T-helper 2 cell (primary cell): ENCODE measurements around the gene TUFM.
A peak's percentile ranks its signal among the peaks of the same experiment; 100 is the strongest.
"Not testable (repeated sequence)": the region's sequence is repeated elsewhere in the genome, so short reads cannot be mapped to it uniquely, and the experiment has no call there.

Experiments used
- DNase-seq, 5 experiments: peaks; one replicate each; pipeline versions ENCODE4 v3.0.0 to v3.0.0-alpha.2; 2012 to 2022
- total RNA-seq, 2 donors: gene quantifications; one replicate each; lab custom pipeline; 2026; lab: John Stamatoyannopoulos, UW

The TUFM gene
- total RNA-seq = 69.8 to 84.8 reads per million in 2 donors

GRCh38 chr16:28846080-28846932, at the start of gene TUFM:
Gene TUFM, minus strand, starts transcription at chr16:28846348. Its CDS starts 79 bp downstream, at chr16:28846269.
- peak; percentile 90 to 99 (median 97) for DNase-seq

DNA sequence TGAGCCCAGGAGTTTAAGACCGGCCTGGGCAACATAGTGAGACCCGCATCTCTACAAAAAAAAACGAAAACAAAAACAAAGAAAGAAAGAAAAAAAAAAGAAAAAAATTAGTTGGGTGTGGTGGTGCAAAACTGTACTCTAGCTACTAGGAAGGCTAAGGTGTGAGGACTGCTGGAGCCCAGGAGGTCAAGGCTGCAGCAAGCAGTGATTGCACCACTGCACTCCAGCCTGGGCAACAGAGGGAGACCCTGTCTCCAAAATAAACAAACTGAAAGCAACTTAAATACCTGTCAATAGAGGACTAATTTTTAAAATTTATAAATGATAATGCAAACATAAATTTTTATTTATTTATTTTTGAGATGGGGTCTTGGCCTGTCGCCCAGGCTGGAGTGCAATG, 49.5 kb upstream of the TUFM start:
- no peak for DNase-seq

DNA sequence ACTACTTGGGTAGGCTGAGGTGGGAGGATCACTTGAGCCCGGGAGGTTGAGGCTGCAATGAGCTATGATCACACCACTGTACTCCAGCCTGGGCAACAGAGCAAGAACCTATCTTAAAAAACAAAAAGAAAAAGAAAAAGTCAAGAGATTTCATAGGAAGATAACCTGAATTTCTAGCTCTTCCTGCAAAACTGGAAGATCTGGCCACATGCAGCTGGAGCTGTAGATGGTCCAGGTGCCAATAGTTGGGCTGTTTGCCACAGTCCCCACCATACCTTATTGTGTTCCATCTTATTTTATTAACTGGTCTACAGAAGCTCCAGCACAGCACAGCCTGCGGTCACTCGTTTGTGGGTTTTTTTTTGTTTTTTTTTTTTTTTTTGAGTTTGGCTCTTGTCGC, 47.1 kb upstream of the TUFM start:
- no peak for DNase-seq

GRCh38 chr16:28891964-28892890, 46.1 kb upstream of the TUFM start:
- no peak for DNase-seq

GRCh38 chr16:28890355-28890754, 44.2 kb upstream of the TUFM start:
- not testable (repeated sequence) for DNase-seq

DNA sequence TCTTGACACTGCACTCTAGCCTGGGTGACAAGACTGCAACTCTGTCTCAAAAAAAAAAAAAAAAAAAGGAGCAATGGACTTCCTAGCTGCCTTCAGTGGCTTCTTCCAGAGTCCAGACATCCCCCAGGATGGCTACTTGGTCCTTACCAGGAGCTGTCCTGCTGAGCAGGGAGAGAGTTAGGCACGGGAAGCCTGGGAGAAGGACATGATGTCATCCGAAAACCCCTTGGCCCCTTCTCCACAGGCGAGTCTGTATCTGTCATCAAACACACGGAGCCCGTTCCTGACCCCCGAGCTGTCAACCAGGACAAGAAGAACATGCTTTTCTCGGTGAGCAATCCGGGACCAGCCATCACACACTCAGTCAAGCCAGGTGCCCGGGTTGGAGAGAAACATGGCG, 40.8 kb upstream of the TUFM start:
- no peak for DNase-seq

DNA sequence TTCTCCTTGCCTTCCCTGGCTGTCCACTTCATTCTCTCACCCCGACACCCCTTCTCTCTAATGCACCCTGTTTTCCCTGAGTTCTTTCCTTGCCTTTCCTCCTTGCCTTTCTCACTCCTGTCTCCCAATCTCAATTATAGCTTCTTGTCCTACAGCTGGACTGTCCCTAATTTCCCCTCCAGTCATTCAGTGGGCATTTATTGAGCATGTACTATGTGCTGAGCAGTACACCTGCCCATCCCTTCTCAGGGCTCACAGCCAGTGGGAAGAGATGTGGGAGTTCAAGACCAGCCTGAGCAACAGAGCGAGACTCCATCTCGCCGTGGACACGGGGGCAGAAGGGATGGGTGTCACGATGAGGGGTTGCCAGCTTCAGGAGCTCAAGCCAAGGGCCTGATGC, 37.9 kb upstream of the TUFM start:
- no peak for DNase-seq

DNA sequence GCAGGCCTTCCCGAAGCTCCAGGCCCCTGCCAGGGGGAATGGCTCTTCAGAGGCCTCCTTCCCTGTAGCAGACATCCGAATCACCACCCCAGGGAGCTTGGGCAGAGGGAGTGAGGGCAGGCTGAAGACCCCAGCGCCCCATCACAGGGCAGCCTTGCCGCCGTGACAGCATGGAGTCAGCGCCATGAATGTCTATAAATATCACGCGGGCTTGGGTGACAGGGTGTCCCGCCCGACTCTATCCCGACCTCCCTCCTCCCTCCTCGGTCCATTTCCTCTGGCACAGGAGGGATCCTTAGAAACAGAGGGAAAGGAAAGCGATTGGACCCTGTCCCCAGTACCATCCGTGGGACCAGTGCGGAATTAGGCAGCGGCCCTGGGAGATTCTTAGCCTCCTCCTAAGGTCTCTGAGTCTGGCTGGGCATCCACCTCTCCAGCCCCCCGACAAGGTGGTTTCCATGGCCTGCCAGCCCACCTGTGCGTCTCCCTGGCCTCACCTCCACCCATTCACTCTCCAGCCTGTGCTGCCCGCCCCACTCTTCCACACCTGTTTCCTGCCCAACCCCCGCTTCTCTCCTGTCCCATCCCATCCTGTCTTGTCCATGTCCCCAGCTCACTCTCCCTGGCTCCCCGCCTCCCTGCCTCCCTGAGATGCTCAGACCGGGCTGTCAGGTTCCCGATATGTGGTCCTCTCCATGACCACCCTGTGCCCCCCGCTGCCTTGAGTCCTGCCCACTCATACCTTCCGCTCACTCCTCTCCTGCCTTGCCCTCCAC, 37.3 kb upstream of the TUFM start:
- DNase-seq = no peak

GRCh38 chr16:28882551-28883160, 36.5 kb upstream of the TUFM start:
- no peak for DNase-seq

DNA sequence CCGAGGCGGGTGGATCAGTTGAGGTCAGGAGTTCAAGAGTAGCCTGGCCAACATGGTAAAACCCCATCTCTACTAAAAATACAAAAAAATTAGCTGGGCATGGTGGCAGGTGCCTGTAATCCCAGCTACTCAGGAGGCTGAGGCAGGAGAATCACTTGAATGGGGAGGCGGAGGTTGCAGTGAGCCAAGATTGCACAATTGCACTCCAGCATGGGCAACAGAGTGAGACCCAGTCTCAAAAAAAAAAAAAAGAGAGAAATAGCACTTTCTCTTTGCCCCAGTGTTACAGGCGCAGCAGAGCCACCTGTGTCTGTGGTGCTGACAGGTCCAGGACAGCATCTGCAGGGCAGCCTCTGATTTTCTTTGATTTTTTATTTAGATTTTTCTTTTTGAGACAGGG, 35.4 kb upstream of the TUFM start:
- DNase-seq = not testable (repeated sequence)

GRCh38 chr16:28880955-28881354, 34.8 kb upstream of the TUFM start:
- no peak for DNase-seq

DNA sequence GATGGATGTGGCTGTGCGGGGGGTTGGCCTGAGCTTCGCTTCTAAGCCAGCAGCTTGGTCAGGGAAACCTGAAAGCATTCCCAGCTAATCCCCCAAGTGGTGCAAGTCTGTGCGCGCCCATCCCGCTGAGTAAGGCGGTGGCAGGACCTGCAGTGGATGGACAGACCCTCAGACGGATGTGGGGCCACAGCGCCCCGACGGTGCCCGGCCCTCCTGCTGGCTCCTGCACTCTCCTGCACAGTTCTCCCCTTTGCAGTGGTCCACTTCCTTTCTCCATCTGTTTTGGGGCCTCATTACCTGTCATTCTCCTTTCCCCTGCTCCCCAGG, 34.4 kb upstream of the TUFM start:
- no peak for DNase-seq

DNA sequence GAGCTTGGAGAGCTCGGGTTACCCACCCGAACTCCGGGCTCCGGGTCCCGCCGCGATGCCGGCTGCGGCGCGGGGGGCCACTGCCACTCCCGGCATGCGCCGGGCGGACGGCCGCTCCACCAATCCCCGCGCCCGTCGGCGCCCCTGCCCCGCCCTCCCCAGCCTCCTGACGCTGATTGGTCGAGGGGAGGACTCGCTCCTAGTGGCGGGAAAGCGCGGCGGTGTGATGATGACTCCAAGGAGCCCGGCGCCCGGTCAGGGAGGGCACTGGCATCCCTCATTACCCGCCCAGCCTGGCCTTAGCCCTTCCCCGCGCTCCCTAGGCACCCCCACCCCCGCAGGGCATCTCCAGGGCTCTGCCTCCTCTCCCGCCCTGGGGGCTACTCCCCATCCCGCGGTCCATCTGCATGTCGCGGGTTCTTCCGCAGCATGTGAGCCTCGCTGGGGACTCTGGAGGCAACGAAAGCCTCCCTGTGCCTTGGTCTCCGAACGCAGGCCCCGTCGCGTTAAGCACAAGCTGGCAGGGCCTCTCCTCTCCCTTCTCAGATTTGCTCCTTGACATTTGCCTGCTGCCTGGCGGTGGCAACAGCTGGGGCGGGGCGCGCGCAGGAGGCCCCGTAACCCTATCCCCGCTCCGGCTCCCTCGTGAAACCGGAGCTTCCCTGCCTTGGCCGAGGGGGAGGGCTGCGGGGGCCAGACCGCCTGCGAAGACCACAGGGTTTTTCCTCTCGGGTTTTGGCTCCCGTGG, 33.9 kb upstream of the TUFM start:
- peak; percentile 63 to 90 (median 85) for DNase-seq

DNA sequence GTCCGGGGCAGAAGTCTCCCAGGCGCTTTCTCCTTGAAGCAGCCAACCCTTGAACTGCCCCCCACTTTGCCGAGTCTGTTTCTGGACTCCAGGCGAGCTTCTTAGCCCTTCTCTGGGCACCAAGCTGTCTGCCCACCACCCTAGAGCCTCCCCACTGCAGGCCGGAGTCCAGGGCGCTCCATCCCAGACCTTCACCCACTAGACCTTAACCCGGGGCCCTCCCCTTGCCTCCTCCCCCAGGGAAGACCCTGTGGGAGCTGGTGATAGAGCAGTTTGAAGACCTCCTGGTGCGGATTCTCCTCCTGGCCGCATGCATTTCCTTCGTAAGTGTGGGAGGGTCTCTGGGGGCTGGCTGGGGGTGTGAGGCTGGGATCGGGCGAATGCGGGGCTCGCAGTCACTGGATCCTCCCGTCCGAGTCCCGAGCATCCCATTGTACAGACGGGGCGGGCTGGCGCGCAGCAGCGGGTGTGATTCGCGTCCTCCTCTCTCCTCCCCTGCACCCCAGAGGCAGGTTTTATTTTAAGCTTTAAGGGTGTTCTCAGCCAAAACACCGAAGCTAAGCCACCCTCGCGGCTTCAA, 33.2 kb upstream of the TUFM start:
- no peak for DNase-seq

GRCh38 chr16:28878083-28878926, 32.2 kb upstream of the TUFM start, which contains the start of gene ATP2A1:
Gene ATP2A1, plus strand, starts transcription at chr16:28878488. Its CDS starts 184 bp downstream, at chr16:28878672.
- no peak for DNase-seq

DNA sequence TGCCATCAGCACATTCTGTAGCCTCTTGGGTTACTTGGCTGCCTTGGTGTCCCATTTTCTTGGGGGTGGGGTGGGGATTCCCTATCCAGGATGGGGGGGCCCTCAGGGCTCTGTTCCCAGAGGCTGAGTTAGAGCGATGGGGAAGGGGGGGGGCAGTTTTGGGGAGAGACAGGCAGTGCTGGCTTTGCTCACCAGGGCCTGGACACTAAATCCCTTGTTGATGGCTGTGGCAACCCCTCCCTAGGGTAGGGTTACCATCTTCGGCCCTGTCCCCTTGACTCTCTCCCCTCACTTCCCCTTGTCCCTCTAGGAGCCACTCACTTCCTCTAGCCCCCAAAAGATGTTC, 31.5 kb upstream of the TUFM start:
- DNase-seq = no peak

GRCh38 chr16:28876973-28877654, 31.0 kb upstream of the TUFM start:
- peak in 1 of 5 experiments; percentile 28 for DNase-seq

GRCh38 chr16:28876019-28876659, 30.0 kb upstream of the TUFM start:
- no peak for DNase-seq
